UCSD-AML1 (cell line): ENCODE measurements around the gene CHI3L2.

Source experiments
- DNase-seq: peaks from one replicate; lab custom pipeline; 2025; ENCODE audit not compliant: unreplicated experiment; lab: John Stamatoyannopoulos, UW

CHI3L2 gene

GRCh38 chr1:111290104-111290503 lies 62.6 kb downstream of the CHI3L2 start:
- DNase-seq, result no peak

GRCh38 chr1:111290630-111291029 lies 63.1 kb downstream of the CHI3L2 start, which contains the start of gene CHIA:
Gene CHIA, plus strand, starts transcription at chr1:111290851. Its CDS starts 19,617 bp downstream, at chr1:111310468.
- DNase-seq, result no peak
